ENCODE data around the gene GALNT10. TPM values are rescaled to one million over a fixed set of nuclear protein-coding genes. Genes with fewer than 3 reads are reported as not detected.

GALNT10 gene
- total RNA-seq, 1 experiment from 2014 or later: 27.8 TPM

DNA sequence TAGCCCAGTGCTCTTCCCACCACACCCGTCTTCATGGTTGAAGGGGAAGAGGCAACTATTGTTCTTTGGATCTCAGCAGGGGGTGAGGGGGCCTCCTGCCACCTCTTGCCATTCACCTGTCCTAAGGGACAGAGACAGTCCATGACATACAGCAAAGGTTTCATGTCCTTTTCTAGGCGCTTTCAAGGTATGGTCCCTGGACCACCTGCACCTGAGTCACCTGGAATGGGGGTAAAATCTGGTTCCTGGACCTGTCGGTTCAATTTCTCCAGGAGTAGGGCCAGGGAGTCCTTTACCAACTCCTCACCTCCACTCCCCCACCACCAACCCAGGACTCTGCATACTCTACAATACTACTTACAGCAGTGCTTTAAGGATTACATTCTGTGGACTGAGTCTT, 221.8 kb downstream of the GALNT10 start:
- no peaks in the 10 kb centered on the region for H3K79me2 ChIP-seq (ENCODE audit: insufficient read depth, low read length)
- DNase-seq (ENCODE audit: low read depth, low spot score): no peak
- no peaks in the 10 kb centered on the region for H3K9me2 ChIP-seq (ENCODE audit: insufficient read depth)
- H4K20me1 ChIP-seq (ENCODE audit: insufficient read depth): no peaks in the 10 kb centered on the region
- no peak for ATAC-seq
- no peaks in the 10 kb centered on the region for H3K9me3 ChIP-seq (ENCODE audit: control insufficient read depth in 1 of 2, insufficient read depth in 1 of 2, low read depth in 1 of 2, low read length in 2 of 2)
- BruUV-seq (replicated peaks): no TSS peak
- H3K27me3 ChIP-seq (ENCODE audit: insufficient read depth, low read length): no peaks in the 10 kb centered on the region
- TF ChIP-seq ELF1 (IDR thresholded peaks at IDR 0.05; ENCODE audit: borderline replicate concordance, low read depth) (no peak), ZFX (IDR thresholded peaks at IDR 0.05) (no peak), SRF (IDR thresholded peaks at IDR 0.05; ENCODE audit: low read depth) (no peak), SIN3A (IDR thresholded peaks at IDR 0.05; ENCODE audit: low read depth) (no peak), CEBPB (IDR thresholded peaks at IDR 0.05; ENCODE audit: low read depth) (no peak)
- ChIA-PET RAD21 (ENCODE audit: low non-redundant PET in 1 of 2, low total read pairs in 2 of 2, uncharacterized antibody in 2 of 2, unreplicated experiment in 2 of 2) (no interaction called here), POLR2A (no interaction called here), CTCF (no interaction called here)
- no peak overlapping the region for H2AFZ ChIP-seq (ENCODE audit: low read depth, low read length, poor library complexity, severe bottlenecking)
- no peak overlapping the region for H3K9ac ChIP-seq (ENCODE audit: low read length)
- H3K36me3 ChIP-seq (ENCODE audit: control insufficient read depth in 1 of 2, insufficient read depth in 2 of 2, low read length in 2 of 2): no peaks in the 10 kb centered on the region
- H3K4me2 ChIP-seq (ENCODE audit: low read length): no peak overlapping the region
- no peak overlapping the region for H3K4me3 ChIP-seq (replicated peaks in 1 of 2; ENCODE audit: low read depth in 1 of 2, low read length in 2 of 2)
- no peak overlapping the region for H3K27ac ChIP-seq (ENCODE audit: low read depth, low read length)
- H3K4me1 ChIP-seq (ENCODE audit: control insufficient read depth in 1 of 2, insufficient read depth in 2 of 2, low read length in 2 of 2): no peaks in the 10 kb centered on the region
- intact Hi-C loops (cut with micrococcal nuclease): no loop called here

DNA sequence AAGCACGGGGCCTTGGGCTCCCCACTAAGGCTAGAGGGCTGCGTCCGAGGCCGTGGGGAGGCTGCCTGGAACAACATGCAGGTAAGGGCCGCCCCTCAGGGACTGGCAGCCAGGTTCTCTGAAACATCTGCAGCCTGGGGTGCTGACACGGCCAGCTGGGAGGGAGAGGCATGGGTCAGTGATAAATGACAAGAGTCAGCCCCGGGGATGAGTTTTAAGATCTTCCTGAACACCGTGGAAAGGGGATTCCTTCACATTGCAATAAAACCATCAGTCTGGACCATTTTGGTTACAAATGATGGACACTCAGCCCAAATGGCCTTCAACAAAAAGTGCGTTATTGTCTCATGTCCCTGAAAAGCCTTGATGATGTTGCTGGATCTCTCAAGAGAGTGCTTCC, 222.4 kb downstream of the GALNT10 start:
- H3K4me3 ChIP-seq (replicated peaks in 1 of 2; ENCODE audit: low read depth in 1 of 2, low read length in 2 of 2): no peak overlapping the region
- intact Hi-C loops (cut with micrococcal nuclease): no loop called here
- ATAC-seq (no peak), DNase-seq (ENCODE audit: low read depth, low spot score) (no peak)
- H3K9me2 ChIP-seq (ENCODE audit: insufficient read depth): no peaks in the 10 kb centered on the region
- no peaks in the 10 kb centered on the region for H3K27me3 ChIP-seq (ENCODE audit: insufficient read depth, low read length)
- TF ChIP-seq EZH2 (IDR thresholded peaks at IDR 0.05) (no peak), SIN3A (IDR thresholded peaks at IDR 0.05; ENCODE audit: low read depth) (no peak), SRF (IDR thresholded peaks at IDR 0.05; ENCODE audit: low read depth) (no peak), JUND (IDR thresholded peaks at IDR 0.05) (no peak), RAD21 (IDR thresholded peaks at IDR 0.05; ENCODE audit: low read depth) (no peak), ZNF274 (IDR thresholded peaks at IDR 0.05; ENCODE audit: low read depth, low read length) (no peak), SP1 (IDR thresholded peaks at IDR 0.05; ENCODE audit: low read depth) (no peak), YY1 (IDR thresholded peaks at IDR 0.05; ENCODE audit: extremely low read depth, insufficient replicate concordance, low read depth, low read length) (no peak), ZFX (IDR thresholded peaks at IDR 0.05) (no peak), FOSL1 (IDR thresholded peaks at IDR 0.05; ENCODE audit: low read depth) (no peak), EZH2phosphoT487 (IDR thresholded peaks at IDR 0.05; ENCODE audit: borderline replicate concordance) (no peak), ELF1 (IDR thresholded peaks at IDR 0.05; ENCODE audit: borderline replicate concordance, low read depth) (no peak), CBX3 (IDR thresholded peaks at IDR 0.05; ENCODE audit: low read depth) (no peak)
- TF ChIP-seq, protein P1, sequence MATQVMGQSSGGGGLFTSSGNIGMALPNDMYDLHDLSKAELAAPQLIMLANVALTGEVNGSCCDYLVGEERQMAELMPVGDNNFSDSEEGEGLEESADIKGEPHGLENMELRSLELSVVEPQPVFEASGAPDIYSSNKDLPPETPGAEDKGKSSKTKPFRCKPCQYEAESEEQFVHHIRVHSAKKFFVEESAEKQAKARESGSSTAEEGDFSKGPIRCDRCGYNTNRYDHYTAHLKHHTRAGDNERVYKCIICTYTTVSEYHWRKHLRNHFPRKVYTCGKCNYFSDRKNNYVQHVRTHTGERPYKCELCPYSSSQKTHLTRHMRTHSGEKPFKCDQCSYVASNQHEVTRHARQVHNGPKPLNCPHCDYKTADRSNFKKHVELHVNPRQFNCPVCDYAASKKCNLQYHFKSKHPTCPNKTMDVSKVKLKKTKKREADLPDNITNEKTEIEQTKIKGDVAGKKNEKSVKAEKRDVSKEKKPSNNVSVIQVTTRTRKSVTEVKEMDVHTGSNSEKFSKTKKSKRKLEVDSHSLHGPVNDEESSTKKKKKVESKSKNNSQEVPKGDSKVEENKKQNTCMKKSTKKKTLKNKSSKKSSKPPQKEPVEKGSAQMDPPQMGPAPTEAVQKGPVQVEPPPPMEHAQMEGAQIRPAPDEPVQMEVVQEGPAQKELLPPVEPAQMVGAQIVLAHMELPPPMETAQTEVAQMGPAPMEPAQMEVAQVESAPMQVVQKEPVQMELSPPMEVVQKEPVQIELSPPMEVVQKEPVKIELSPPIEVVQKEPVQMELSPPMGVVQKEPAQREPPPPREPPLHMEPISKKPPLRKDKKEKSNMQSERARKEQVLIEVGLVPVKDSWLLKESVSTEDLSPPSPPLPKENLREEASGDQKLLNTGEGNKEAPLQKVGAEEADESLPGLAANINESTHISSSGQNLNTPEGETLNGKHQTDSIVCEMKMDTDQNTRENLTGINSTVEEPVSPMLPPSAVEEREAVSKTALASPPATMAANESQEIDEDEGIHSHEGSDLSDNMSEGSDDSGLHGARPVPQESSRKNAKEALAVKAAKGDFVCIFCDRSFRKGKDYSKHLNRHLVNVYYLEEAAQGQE (IDR thresholded peaks at IDR 0.05; ENCODE audit: low read depth): no peak
- TF ChIP-seq, protein P2, sequence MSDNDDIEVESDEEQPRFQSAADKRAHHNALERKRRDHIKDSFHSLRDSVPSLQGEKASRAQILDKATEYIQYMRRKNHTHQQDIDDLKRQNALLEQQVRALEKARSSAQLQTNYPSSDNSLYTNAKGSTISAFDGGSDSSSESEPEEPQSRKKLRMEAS (IDR thresholded peaks at IDR 0.05): no peak
- TF ChIP-seq, protein P3, sequence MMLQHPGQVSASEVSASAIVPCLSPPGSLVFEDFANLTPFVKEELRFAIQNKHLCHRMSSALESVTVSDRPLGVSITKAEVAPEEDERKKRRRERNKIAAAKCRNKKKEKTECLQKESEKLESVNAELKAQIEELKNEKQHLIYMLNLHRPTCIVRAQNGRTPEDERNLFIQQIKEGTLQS (IDR thresholded peaks at IDR 0.05): no peak
- TF ChIP-seq, protein P4, sequence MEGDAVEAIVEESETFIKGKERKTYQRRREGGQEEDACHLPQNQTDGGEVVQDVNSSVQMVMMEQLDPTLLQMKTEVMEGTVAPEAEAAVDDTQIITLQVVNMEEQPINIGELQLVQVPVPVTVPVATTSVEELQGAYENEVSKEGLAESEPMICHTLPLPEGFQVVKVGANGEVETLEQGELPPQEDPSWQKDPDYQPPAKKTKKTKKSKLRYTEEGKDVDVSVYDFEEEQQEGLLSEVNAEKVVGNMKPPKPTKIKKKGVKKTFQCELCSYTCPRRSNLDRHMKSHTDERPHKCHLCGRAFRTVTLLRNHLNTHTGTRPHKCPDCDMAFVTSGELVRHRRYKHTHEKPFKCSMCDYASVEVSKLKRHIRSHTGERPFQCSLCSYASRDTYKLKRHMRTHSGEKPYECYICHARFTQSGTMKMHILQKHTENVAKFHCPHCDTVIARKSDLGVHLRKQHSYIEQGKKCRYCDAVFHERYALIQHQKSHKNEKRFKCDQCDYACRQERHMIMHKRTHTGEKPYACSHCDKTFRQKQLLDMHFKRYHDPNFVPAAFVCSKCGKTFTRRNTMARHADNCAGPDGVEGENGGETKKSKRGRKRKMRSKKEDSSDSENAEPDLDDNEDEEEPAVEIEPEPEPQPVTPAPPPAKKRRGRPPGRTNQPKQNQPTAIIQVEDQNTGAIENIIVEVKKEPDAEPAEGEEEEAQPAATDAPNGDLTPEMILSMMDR (IDR thresholded peaks at IDR 0.05 in 2 of 3, conservative IDR thresholded peaks at IDR 0.05 in 1 of 3; ENCODE audit: borderline replicate concordance in 1 of 3, insufficient read depth in 1 of 3, low read depth in 2 of 3, low read length in 2 of 3): no peak
- BruUV-seq (replicated peaks): no TSS peak
- RAD21 ChIA-PET (ENCODE audit: low non-redundant PET in 1 of 2, low total read pairs in 2 of 2, uncharacterized antibody in 2 of 2, unreplicated experiment in 2 of 2): no interaction called here
- no peaks in the 10 kb centered on the region for H3K79me2 ChIP-seq (ENCODE audit: insufficient read depth, low read length)
- POLR2A ChIA-PET: no interaction called here
- no peaks in the 10 kb centered on the region for H4K20me1 ChIP-seq (ENCODE audit: insufficient read depth)
- H2AFZ ChIP-seq (ENCODE audit: low read depth, low read length, poor library complexity, severe bottlenecking): no peak overlapping the region
- H3K4me2 ChIP-seq (ENCODE audit: low read length): no peak overlapping the region
- no peaks in the 10 kb centered on the region for H3K9me3 ChIP-seq (ENCODE audit: control insufficient read depth in 1 of 2, insufficient read depth in 1 of 2, low read depth in 1 of 2, low read length in 2 of 2)
- CTCF ChIA-PET: no interaction called here
- no peaks in the 10 kb centered on the region for H3K36me3 ChIP-seq (ENCODE audit: control insufficient read depth in 1 of 2, insufficient read depth in 2 of 2, low read length in 2 of 2)
- H3K9ac ChIP-seq (ENCODE audit: low read length): no peak overlapping the region
- no peak overlapping the region for H3K27ac ChIP-seq (ENCODE audit: low read depth, low read length)
- H3K4me1 ChIP-seq (ENCODE audit: control insufficient read depth in 1 of 2, insufficient read depth in 2 of 2, low read length in 2 of 2): no peaks in the 10 kb centered on the region

All from HCT116 (cell line).